GM23248 (cell line): ENCODE data around the gene FAAH.

ENCODE experiments used
- EZH2 ChIP-seq: fragments of 200-600 bp; sonication (generic); IDR thresholded peaks from 2 replicates; pipeline ENCODE4 v1.6.1; 2018; ENCODE audit warnings: antibody characterized with exemption, mild to moderate bottlenecking; ENCODE audit not compliant: insufficient read depth, poor library complexity, severe bottlenecking
- EZH2phosphoT487 ChIP-seq: fragments of 200-600 bp; sonication (generic); IDR thresholded peaks from 2 replicates; pipeline ENCODE4 v1.6.1; 2018; ENCODE audit warnings: antibody characterized with exemption, moderate library complexity, mild to moderate bottlenecking, low read depth; ENCODE audit not compliant: insufficient read depth

DNA sequence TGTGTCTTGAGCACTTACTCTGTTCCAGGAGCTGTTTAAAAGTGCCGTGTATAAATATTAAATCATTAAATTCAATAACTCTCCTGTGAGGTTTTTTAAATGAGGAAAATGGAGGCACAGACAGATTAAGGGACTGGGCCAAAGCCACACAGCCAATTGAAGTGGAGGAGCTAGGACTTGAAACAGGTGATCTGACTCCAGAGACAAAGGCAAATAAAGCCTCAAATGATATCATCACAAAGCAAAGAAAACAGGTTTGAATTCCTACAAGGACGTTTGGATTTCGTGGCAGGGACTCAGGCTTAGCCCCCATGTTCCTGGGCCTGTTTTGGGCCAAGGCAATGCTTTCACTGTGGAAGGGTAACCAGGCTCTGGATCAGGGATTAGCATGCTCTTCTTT lies 50.3 kb downstream of the FAAH start:
- TF ChIP-seq EZH2phosphoT487 (no peak), EZH2 (no peak)
